ENCODE results near the gene ATXN1. TPM values are rescaled to one million over a fixed set of nuclear protein-coding genes. Genes with fewer than 3 reads are reported as not detected.
A peak's percentile ranks its signal among the peaks of the same experiment; 100 is the strongest.

The ATXN1 gene
- polyA plus RNA-seq, 1 of the 3 experiments (the other 2 are of a cell fraction) = 7.9 TPM

- POLR2A ChIA-PET = no interaction called here
- no peak for TF ChIP-seq MEF2A (IDR thresholded peaks at IDR 0.05; ENCODE audit: borderline replicate concordance, low read depth)
- TF ChIP-seq, protein P1, sequence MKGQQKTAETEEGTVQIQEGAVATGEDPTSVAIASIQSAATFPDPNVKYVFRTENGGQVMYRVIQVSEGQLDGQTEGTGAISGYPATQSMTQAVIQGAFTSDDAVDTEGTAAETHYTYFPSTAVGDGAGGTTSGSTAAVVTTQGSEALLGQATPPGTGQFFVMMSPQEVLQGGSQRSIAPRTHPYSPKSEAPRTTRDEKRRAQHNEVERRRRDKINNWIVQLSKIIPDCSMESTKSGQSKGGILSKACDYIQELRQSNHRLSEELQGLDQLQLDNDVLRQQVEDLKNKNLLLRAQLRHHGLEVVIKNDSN (IDR thresholded peaks at IDR 0.05; ENCODE audit: borderline replicate concordance, low read depth) = no peak
- H3K9ac ChIP-seq = no peak overlapping the region
- H3K4me1 ChIP-seq (ENCODE audit: control insufficient read depth in 1 of 2, insufficient read depth in 2 of 2, low read depth in 1 of 2, low read length in 1 of 2) = peaks cover 2 to 28% of the 10 kb centered on the region in 2 experiments; a peak in 2 of 4 replicates
- H3K36me3 ChIP-seq (replicated peaks in 1 of 2; ENCODE audit: control insufficient read depth in 1 of 2, insufficient read depth in 2 of 2, low read length in 1 of 2) = peaks cover 0 to 4% of the 10 kb centered on the region in 2 experiments
- no peak overlapping the region for H3K4me2 ChIP-seq
- CTCF ChIA-PET = no interaction called here
- no peaks in the 10 kb centered on the region for H3K9me3 ChIP-seq
- no peaks in the 10 kb centered on the region for H3K27me3 ChIP-seq (ENCODE audit: insufficient read depth)
- H3K79me2 ChIP-seq (ENCODE audit: insufficient read depth) = peaks cover 73% of the 10 kb centered on the region
- H3K4me3 ChIP-seq (ENCODE audit: low read depth in 2 of 2, low read length in 1 of 2) = no peak overlapping the region
- no peak overlapping the region for H3K27ac ChIP-seq (ENCODE audit: low read depth in 2 of 2, low read length in 1 of 2)
- H2AFZ ChIP-seq (ENCODE audit: low read depth) = no peak overlapping the region
- peaks cover 28% of the 10 kb centered on the region for H3F3A ChIP-seq (replicated peaks; ENCODE audit: insufficient read depth)
- WGBS (ENCODE audit: low lambda C conversion rate) = 94% methylated on average over 2 of the region's 2 CpGs
- no peak for DNase-seq
- H3K9me2 ChIP-seq = no peaks in the 10 kb centered on the region
- H4K20me1 ChIP-seq (ENCODE audit: insufficient read depth) = no peaks in the 10 kb centered on the region
Observed at GRCh38 chr6:16716321-16716858, 44.9 kb downstream of the ATXN1 start.

GRCh38 chr6:16713597-16713996, 47.7 kb downstream of the ATXN1 start:
- ChIA-PET CTCF (no interaction called here), POLR2A (no interaction called here)
- Histone ChIP-seq H3K9ac (peak overlapping the region; percentile 77; the same call in 1 of the 2 replicates), H2AFZ (ENCODE audit: low read depth) (no peak overlapping the region), H3K36me3 (replicated peaks in 1 of 2; ENCODE audit: control insufficient read depth in 1 of 2, insufficient read depth in 2 of 2, low read length in 1 of 2) (peaks cover 0 to 4% of the 10 kb centered on the region in 2 experiments), H3K9me2 (no peaks in the 10 kb centered on the region), H3K9me3 (no peaks in the 10 kb centered on the region), H3K4me2 (peak overlapping the region; percentile 76), H4K20me1 (ENCODE audit: insufficient read depth) (no peaks in the 10 kb centered on the region), H3K4me3 (ENCODE audit: low read depth in 2 of 2, low read length in 1 of 2) (peak overlapping the region in 1 of 2 experiments; percentile 49; a peak in 2 of 4 replicates), H3K4me1 (ENCODE audit: control insufficient read depth in 1 of 2, insufficient read depth in 2 of 2, low read depth in 1 of 2, low read length in 1 of 2) (peaks cover 2 to 22% of the 10 kb centered on the region in 2 experiments; a peak in 2 of 4 replicates), H3K27ac (ENCODE audit: low read depth in 2 of 2, low read length in 1 of 2) (peak overlapping the region; percentile 78 to 97; a peak in 3 of 4 replicates), H3K79me2 (ENCODE audit: insufficient read depth) (peaks cover 72% of the 10 kb centered on the region), H3F3A (replicated peaks; ENCODE audit: insufficient read depth) (peaks cover 35% of the 10 kb centered on the region), H3K27me3 (ENCODE audit: insufficient read depth) (no peaks in the 10 kb centered on the region)
- WGBS (ENCODE audit: low lambda C conversion rate) = 81% methylated on average over 9 of the region's 9 CpGs
- no peak for TF ChIP-seq ELF1 (IDR thresholded peaks at IDR 0.05)
- no peak for TF ChIP-seq NRF1 (IDR thresholded peaks at IDR 0.05; ENCODE audit: low read depth, low read length)
- TF ChIP-seq GATA2 (CRISPR knock-in tag; IDR thresholded peaks at IDR 0.05) = no peak
- TF ChIP-seq USF2 (IDR thresholded peaks at IDR 0.05; ENCODE audit: borderline replicate concordance, low read depth, low read length) = no peak
- no peak for TF ChIP-seq FOXM1 (IDR thresholded peaks at IDR 0.05; ENCODE audit: low read depth)
- TF ChIP-seq TAF1 (IDR thresholded peaks at IDR 0.05; ENCODE audit: borderline replicate concordance, low read depth, low read length) = no peak
- TF ChIP-seq, protein P2, sequence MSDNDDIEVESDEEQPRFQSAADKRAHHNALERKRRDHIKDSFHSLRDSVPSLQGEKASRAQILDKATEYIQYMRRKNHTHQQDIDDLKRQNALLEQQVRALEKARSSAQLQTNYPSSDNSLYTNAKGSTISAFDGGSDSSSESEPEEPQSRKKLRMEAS (IDR thresholded peaks at IDR 0.05; ENCODE audit: low read depth) = no peak
- TF ChIP-seq JUND (IDR thresholded peaks at IDR 0.05) = no peak
- TF ChIP-seq GABPA (IDR thresholded peaks at IDR 0.05; ENCODE audit: low read depth) = no peak
- no peak for TF ChIP-seq RCOR1 (IDR thresholded peaks at IDR 0.05; ENCODE audit: low read length)
- DNase-seq = no peak

All from SK-N-SH (cell line).